ENCODE measurements around the gene LAYN. TPM values are rescaled to one million over a fixed set of nuclear protein-coding genes. Genes with fewer than 3 reads are reported as not detected.
A peak's percentile ranks its signal among the peaks of the same experiment; 100 is the strongest.

The LAYN gene
- total and polyA plus RNA-seq, 7 donors: 1.4 to 65.8 (median 36.0) TPM

DNA sequence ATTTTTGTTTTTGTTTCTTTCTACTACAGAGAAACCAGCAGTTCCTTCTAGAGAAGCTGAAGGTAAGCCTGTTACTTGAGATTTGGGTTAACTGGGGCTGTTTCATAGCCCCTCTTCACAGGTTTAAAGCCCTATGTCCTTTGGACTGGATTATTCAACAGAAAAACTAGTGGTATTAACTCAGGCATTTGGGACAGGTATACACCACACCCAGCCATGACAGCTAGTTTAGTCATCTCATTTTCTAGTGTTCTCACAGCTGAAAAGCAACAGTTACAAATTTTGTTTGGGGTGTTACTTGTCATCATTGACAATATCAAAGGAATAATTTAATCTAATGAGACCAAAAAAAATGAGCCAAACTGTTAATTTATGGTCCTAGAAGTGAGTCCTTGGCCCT, 14.0 kb downstream of the LAYN start:
- no peak overlapping the region for H3K4me3 ChIP-seq
- no peaks in the 10 kb centered on the region for H3K27me3 ChIP-seq
- intact Hi-C loops (cut with DNase I): no loop called here
- peaks cover 0 to 35% (median 21%) of the 10 kb centered on the region in 4 donors for H3K4me1 ChIP-seq
- DNase-seq: no peak
- peaks cover 0 to 25% (median 0%) of the 10 kb centered on the region in 4 donors for H3K36me3 ChIP-seq
- H3K9me3 ChIP-seq: no peaks in the 10 kb centered on the region
- peak overlapping the region in 2 of 4 donors; percentile 12 to 86 for H3K27ac ChIP-seq
- TF ChIP-seq EP300 (IDR thresholded peaks at IDR 0.05) (no peak), CTCF (IDR thresholded peaks at IDR 0.05) (no peak)

DNA sequence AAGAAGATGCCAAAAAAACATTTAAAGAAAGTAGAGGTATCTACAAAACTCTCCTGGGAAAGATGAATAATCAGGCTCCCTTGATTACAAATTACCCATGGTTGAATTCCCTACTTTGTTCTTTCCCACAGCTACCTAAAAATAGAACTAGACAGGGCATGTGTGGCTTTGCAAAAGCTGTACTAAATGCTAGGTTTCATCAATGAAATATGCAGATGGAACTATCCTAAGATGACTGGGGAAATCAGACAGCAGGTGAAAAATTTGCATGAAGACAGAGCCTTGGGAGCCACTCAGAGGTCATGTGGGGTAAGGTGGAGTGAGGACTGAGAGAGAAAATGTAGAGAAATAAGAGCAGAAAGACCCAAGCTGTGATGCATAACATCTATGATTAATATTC, 14.7 kb downstream of the LAYN start:
- intact Hi-C loops (cut with DNase I): no loop called here
- H3K27ac ChIP-seq: peak overlapping the region in 2 of 4 donors; percentile 81 to 86
- H3K27me3 ChIP-seq: no peaks in the 10 kb centered on the region
- H3K4me3 ChIP-seq: no peak overlapping the region
- H3K36me3 ChIP-seq: peaks cover 0 to 32% (median 0%) of the 10 kb centered on the region in 4 donors
- no peak for DNase-seq
- peaks cover 0 to 35% (median 16%) of the 10 kb centered on the region in 4 donors for H3K4me1 ChIP-seq
- no peaks in the 10 kb centered on the region for H3K9me3 ChIP-seq
- no peak for TF ChIP-seq POLR2A (IDR thresholded peaks at IDR 0.05)

DNA sequence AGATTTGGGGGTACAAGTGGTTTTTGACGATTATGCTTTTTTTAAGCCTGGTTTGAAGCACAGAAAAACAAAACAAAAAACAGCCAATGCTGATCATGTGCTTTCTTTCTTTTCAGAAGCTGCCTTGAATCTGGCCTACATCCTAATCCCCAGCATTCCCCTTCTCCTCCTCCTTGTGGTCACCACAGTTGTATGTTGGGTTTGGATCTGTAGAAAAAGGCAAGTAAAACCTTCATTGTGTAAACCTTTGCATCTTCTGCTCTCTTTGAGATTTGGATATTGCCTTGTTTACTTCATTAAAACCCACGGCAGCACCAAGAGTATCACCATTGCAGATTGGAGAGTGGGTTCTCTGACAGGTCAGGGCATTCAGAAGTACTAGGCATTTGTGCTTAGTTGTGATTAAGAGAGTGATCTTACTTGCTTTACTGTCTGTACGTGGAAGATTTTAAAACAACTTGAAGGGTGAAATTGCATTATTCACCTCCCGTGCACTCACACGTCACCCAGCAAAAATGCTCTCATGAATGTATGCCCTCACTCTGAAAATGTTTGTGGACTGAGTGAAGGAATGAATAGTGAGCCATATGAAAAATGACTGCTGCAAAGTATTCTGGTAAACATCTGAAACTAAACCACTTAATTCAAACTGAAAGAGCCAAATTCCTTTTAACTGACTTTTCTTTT, 17.0 kb downstream of the LAYN start:
- H3K4me3 ChIP-seq: no peak overlapping the region
- H3K4me1 ChIP-seq: peaks cover 0 to 39% (median 16%) of the 10 kb centered on the region in 4 donors
- H3K27me3 ChIP-seq: no peaks in the 10 kb centered on the region
- no peaks in the 10 kb centered on the region for H3K9me3 ChIP-seq
- DNase-seq: no peak
- 82 to 88% methylated on average over 5 of the region's 5 CpGs for WGBS, 2 donors
- peak overlapping the region; percentile 60 to 86 (median 76) for H3K27ac ChIP-seq
- peaks cover 0 to 44% (median 0%) of the 10 kb centered on the region in 4 donors for H3K36me3 ChIP-seq
- no peak for TF ChIP-seq CTCF (IDR thresholded peaks at IDR 0.05)
- peak in 1 of 4 donors; percentile 36 for TF ChIP-seq EP300 (IDR thresholded peaks at IDR 0.05)
- peak in 3 of 4 donors; percentile 28 to 63 (median 43) for TF ChIP-seq POLR2AphosphoS5 (IDR thresholded peaks at IDR 0.05)
- intact Hi-C loops (cut with DNase I): no loop called here

- intact Hi-C loops (cut with DNase I): no loop called here
- peaks cover 0 to 42% (median 0%) of the 10 kb centered on the region in 4 donors for H3K36me3 ChIP-seq
- H3K4me3 ChIP-seq: no peak overlapping the region
- TF ChIP-seq CTCF (IDR thresholded peaks at IDR 0.05) (no peak), POLR2A (IDR thresholded peaks at IDR 0.05) (no peak), POLR2AphosphoS5 (IDR thresholded peaks at IDR 0.05) (no peak), EP300 (IDR thresholded peaks at IDR 0.05) (no peak)
- WGBS, 2 donors: 79 to 86% methylated on average over 11 of the region's 11 CpGs
- no peaks in the 10 kb centered on the region for H3K9me3 ChIP-seq
- H3K4me1 ChIP-seq: peaks cover 0 to 32% (median 16%) of the 10 kb centered on the region in 4 donors
- no peaks in the 10 kb centered on the region for H3K27me3 ChIP-seq
- DNase-seq: no peak
- H3K27ac ChIP-seq: peak overlapping the region in 2 of 4 donors; percentile 56 to 86
Measured at GRCh38 chr11:111559800-111560464, 19.4 kb downstream of the LAYN start.

DNA sequence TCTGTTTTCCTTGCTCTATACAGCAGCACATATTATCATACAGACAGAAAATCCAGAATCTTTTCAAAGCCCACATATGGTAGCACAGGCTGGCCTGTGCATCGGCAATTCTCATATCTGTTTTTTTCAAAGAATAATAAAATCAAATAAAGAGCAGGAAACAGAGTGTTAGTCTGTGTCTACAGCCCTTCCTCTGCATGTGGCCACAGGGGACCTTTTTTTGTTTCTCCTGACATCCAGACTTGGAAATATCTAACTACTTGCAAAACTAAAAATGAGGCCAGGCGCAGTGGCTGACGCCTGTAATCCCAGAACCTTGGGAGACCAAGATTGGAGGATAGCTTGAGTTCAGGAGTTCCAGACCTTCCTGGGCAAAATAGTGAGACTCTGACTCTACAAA, 20.3 kb downstream of the LAYN start:
- intact Hi-C loops (cut with DNase I): no loop called here
- TF ChIP-seq POLR2A (IDR thresholded peaks at IDR 0.05): no peak
- Histone ChIP-seq H3K9me3 (no peaks in the 10 kb centered on the region), H3K4me3 (no peak overlapping the region), H3K27ac (peak overlapping the region in 2 of 4 donors; percentile 56 to 86), H3K4me1 (peaks cover 0 to 28% (median 16%) of the 10 kb centered on the region in 4 donors), H3K36me3 (peaks cover 0 to 34% (median 0%) of the 10 kb centered on the region in 4 donors), H3K27me3 (no peaks in the 10 kb centered on the region)
- 80 to 91% methylated on average over 3 of the region's 3 CpGs for WGBS, 2 donors
- no peak for DNase-seq
